Pancreas (tissue), 10 donors: ENCODE measurements around the gene WDR7. TPM values are rescaled to one million over a fixed set of nuclear protein-coding genes. Genes with fewer than 3 reads are reported as not detected.

Experiments
- ATAC-seq, 4 donors: fragments of 200-7000 bp; cut with Tn5 transposase; one replicate each; pipeline versions ENCODE4 v1.8.0 to v1.9.1; 2020; ENCODE audit warnings: mild to moderate bottlenecking in 4 of 4, moderate library complexity in 4 of 4
- DNase-seq, 6 donors: peaks; one replicate each; pipeline ENCODE4 v3.0.0-alpha.2; 2020
- FAIRE-seq: peaks from 2 replicates; lab custom pipeline; 2012; peaks lifted over from hg19 to GRCh38; lab: Jason Lieb, UNC
- H3K27ac ChIP-seq, 4 donors: fragments of 200-600 bp; sonication (generic); 1 replicate in 3 of 4; 2 replicates in 1 of 4; pipeline versions ENCODE4 v1.5.0 to v1.8.0; 2020
- H3K27me3 ChIP-seq, 4 donors: fragments of 200-600 bp; one replicate each; pipeline ENCODE4 v1.8.0; 2021
- H3K36me3 ChIP-seq, 3 donors: fragments of 200-600 bp; sonication (generic) in 1 of 3; one replicate each; pipeline versions ENCODE4 v1.5.0 to v1.8.0; 2020 to 2021
- H3K4me1 ChIP-seq, 3 donors: fragments of 200-600 bp; one replicate each; pipeline ENCODE4 v1.8.0; 2021
- H3K4me3 ChIP-seq, 4 donors: fragments of 200-600 bp; sonication (generic) in 2 of 4; one replicate each; pipeline versions ENCODE4 v1.5.0 to v1.8.0; 2020 to 2021
- H3K9me3 ChIP-seq, 4 donors: fragments of 200-600 bp; one replicate each; pipeline ENCODE4 v1.8.0; 2021
- WGBS, 2 donors: extraction: QIAGEN DNeasy Blood & Tissue Kit; methylation state at CpG; one replicate each; pipeline ENCODE4 v1.1.7; 2013; 5-methylcytosine and 5-hydroxymethylcytosine counted together
- intact Hi-C, 3 donors: fragments of 100-400 bp; cut with DNase I; formaldehyde crosslinking; loops; one replicate each; pipeline versions ENCODE4 v1.11.1 to v1.14.2; 2022
- polyA plus RNA-seq, 2 donors: library from polyadenylated mRNA; stranded (reverse); fragments of 200-250 nt; gene quantifications; one replicate each; pipeline ENCODE4 v1.2.3, GENCODE V29; 2013
- total RNA-seq, 6 donors: library from RNA; stranded (reverse); fragmentation: NEBNext Ultra II Directional in 4 of 6; extraction: Animal tissue kit (Norgen Biotek cat#: 25700) in 4 of 6; gene quantifications; one replicate each; pipeline versions ENCODE4 v1.2.1 to v1.2.4, GENCODE V29; 2021 to 2023
- TF ChIP-seq, protein P1 (sequence below), 4 donors: fragments of 200-600 bp; sonication (generic) in 3 of 4; IDR thresholded peaks; one replicate each; pipeline versions ENCODE4 v1.5.0 to v1.8.0; 2021; ENCODE audit warnings: antibody characterized with exemption in 4 of 4
- donor health status: healthy with polysubstance abuse.
- donor health status: DM: no; HTN: no; CAD: no; lungs with moderate emphysema.
- donor health status: DM: no; HTN: no; CAD: no.
- donor health status: control.
- donor health status: control.
- donor health status: Bipolar disorder and iron deficiency.
- donor health status: DM: yes; HTN: yes; CAD: no.
- donor health status: DM: no; HTN: no; CAD: no.
- donor health status: DM: no; HTN: no; CAD: no.
- donor health status: DM: yes; HTN: yes; CAD: no.

WDR7 gene
- total and polyA plus RNA-seq, 8 donors, result 2.5 to 14.4 (median 10.3) TPM

DNA sequence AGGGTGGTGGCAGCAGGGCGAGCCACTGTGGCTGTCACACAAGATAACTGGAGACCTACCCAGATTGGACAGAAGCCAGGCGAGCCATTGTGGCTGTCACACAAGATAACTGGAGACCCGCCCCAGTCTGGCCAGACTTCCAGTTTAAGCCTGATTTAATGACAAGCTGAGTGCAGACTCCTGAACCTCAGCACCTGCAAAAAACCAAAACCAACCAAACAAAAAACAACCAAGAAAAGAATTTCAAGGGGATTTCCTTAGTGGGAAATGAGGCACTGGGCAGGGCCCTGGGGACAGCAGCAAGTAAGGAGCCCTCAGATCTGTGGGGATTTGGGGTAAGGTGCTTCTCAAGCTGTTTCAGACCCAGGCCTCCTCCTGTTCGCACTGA, 400.5 kb downstream of the WDR7 start:
- H3K27ac ChIP-seq, result peak overlapping the region in 1 of 4 donors; percentile 4
- no peaks in the 10 kb centered on the region for H3K36me3 ChIP-seq
- intact Hi-C loops, result no loop called here
- DNase-seq (peak in 1 of 6 donors; percentile 22), ATAC-seq (peak in 3 of 4 donors; percentile 24 to 55 (median 36)), FAIRE-seq (no peak)
- H3K4me3 ChIP-seq, result no peak overlapping the region
- TF ChIP-seq, protein P1, sequence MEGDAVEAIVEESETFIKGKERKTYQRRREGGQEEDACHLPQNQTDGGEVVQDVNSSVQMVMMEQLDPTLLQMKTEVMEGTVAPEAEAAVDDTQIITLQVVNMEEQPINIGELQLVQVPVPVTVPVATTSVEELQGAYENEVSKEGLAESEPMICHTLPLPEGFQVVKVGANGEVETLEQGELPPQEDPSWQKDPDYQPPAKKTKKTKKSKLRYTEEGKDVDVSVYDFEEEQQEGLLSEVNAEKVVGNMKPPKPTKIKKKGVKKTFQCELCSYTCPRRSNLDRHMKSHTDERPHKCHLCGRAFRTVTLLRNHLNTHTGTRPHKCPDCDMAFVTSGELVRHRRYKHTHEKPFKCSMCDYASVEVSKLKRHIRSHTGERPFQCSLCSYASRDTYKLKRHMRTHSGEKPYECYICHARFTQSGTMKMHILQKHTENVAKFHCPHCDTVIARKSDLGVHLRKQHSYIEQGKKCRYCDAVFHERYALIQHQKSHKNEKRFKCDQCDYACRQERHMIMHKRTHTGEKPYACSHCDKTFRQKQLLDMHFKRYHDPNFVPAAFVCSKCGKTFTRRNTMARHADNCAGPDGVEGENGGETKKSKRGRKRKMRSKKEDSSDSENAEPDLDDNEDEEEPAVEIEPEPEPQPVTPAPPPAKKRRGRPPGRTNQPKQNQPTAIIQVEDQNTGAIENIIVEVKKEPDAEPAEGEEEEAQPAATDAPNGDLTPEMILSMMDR (IDR thresholded peaks at IDR 0.05), result no peak
- no peaks in the 10 kb centered on the region for H3K4me1 ChIP-seq
- H3K9me3 ChIP-seq, result no peaks in the 10 kb centered on the region
- 60 to 71% methylated on average over 4 of the region's 4 CpGs for WGBS, 2 donors
- no peaks in the 10 kb centered on the region for H3K27me3 ChIP-seq

DNA sequence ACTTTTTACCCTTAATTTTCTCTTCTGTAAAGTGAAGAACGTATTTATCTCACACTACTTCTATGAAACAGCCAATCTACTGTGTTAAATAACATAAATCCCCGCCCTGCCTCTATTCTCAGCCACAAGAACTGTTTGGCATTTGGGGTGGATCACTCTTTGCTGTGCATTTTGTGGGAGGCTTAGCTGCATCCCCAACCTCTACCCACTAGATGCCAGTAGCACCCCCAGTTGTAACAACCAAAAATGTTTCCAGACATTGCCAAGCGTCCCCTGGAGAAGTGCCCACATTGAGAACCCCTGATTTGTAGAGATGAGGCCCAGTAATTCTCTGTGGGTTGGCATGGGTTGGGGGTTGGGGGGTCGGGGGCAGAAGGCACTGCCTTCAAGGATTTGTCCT, 401.0 kb downstream of the WDR7 start:
- Histone ChIP-seq H3K36me3 (no peaks in the 10 kb centered on the region), H3K4me3 (no peak overlapping the region), H3K27ac (no peak overlapping the region), H3K4me1 (no peaks in the 10 kb centered on the region), H3K27me3 (no peaks in the 10 kb centered on the region), H3K9me3 (no peaks in the 10 kb centered on the region)
- 58 to 82% methylated on average over 4 of the region's 4 CpGs for WGBS, 2 donors
- TF ChIP-seq, protein P1 (IDR thresholded peaks at IDR 0.05), result no peak
- FAIRE-seq (no peak), ATAC-seq (no peak), DNase-seq (no peak)
- intact Hi-C loops, result no loop called here

DNA sequence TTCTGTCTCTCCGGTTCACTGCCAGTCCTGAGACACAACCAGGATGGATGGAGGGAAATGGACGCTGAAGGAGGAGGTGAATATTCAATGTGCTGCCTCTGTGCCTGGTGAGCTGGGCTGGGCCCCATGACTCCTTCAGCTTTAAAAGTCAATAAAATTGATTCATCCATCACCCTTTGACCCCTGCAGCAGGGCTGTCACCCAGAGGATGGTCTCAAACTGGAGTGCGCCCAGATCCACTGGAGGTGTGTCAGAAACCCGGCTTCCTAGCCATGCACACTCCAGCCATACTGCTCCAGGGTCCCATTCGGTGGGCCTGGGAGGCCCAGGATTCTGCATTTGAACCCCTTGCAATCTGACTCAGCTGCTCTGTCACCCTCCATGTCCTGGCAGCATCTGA, 401.6 kb downstream of the WDR7 start:
- Histone ChIP-seq H3K4me3 (no peak overlapping the region), H3K9me3 (no peaks in the 10 kb centered on the region), H3K4me1 (no peaks in the 10 kb centered on the region), H3K27me3 (no peaks in the 10 kb centered on the region), H3K27ac (no peak overlapping the region), H3K36me3 (no peaks in the 10 kb centered on the region)
- DNase-seq, result no peak
- WGBS, 2 donors, result 70 to 75% methylated on average over 5 of the region's 5 CpGs
- ATAC-seq, result no peak
- TF ChIP-seq, protein P1 (IDR thresholded peaks at IDR 0.05), result no peak
- intact Hi-C loops, result no loop called here
- no peak for FAIRE-seq

DNA sequence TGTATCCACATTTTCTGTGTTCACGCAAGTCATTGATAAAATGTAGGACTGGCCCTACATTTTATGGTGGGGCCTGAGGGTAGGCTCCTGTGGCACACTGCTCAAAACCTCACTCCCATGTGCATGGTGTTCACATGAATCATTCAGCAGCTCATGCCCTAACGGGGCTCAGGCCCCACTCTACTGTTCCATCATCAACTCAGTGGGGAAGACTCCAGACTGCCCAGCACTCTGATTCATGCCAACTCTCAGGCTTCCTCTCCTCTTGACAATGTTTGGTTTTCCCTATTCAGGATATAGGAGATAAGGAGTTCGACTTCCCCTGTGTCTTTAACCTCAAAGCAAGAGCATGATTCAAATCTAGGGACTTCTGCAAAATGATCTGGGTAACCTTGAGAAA, 403.7 kb downstream of the WDR7 start:
- no peak overlapping the region for H3K4me3 ChIP-seq
- WGBS, 2 donors, result 55 to 66% methylated on average over 3 of the region's 3 CpGs
- no peak overlapping the region for H3K27ac ChIP-seq
- intact Hi-C loops, result no loop called here
- ATAC-seq, result no peak
- no peak for FAIRE-seq
- H3K9me3 ChIP-seq, result no peaks in the 10 kb centered on the region
- no peaks in the 10 kb centered on the region for H3K27me3 ChIP-seq
- DNase-seq, result no peak
- TF ChIP-seq, protein P1 (IDR thresholded peaks at IDR 0.05), result no peak
- no peaks in the 10 kb centered on the region for H3K4me1 ChIP-seq
- no peaks in the 10 kb centered on the region for H3K36me3 ChIP-seq

DNA sequence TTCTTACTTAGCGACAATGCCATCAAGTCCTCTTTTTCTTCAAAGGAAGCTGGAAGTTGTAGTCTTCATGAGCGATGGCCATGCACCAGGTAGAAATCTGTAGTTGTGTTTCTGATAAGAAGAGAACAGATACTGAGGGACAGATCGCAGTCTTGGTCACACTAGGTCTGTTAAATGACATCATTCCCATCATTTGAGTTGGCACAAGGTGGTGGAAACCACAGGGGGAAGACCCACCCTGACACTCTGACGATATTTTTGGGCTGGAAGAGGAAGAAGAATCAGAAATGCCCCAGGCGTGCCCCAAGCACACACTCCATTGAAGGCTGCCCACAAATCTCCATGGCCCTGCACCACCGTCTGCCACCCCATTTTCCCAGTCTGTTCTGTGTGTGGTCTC, 406.7 kb downstream of the WDR7 start:
- no peak overlapping the region for H3K4me3 ChIP-seq
- no peaks in the 10 kb centered on the region for H3K4me1 ChIP-seq
- TF ChIP-seq, protein P1 (IDR thresholded peaks at IDR 0.05), result no peak
- no peaks in the 10 kb centered on the region for H3K27me3 ChIP-seq
- intact Hi-C loops, result no loop called here
- H3K27ac ChIP-seq, result no peak overlapping the region
- H3K9me3 ChIP-seq, result no peaks in the 10 kb centered on the region
- DNase-seq (no peak), ATAC-seq (no peak), FAIRE-seq (no peak)
- WGBS, 2 donors, result 69 to 89% methylated on average over 6 of the region's 6 CpGs
- no peaks in the 10 kb centered on the region for H3K36me3 ChIP-seq
